Measurements from ENCODE around the gene INO80B. TPM values are rescaled to one million over a fixed set of nuclear protein-coding genes. Genes with fewer than 3 reads are reported as not detected.

INO80B gene
- total and polyA plus RNA-seq, 8 donors, result 4.7 to 52.2 (median 32.2) TPM; not detected in 1

DNA sequence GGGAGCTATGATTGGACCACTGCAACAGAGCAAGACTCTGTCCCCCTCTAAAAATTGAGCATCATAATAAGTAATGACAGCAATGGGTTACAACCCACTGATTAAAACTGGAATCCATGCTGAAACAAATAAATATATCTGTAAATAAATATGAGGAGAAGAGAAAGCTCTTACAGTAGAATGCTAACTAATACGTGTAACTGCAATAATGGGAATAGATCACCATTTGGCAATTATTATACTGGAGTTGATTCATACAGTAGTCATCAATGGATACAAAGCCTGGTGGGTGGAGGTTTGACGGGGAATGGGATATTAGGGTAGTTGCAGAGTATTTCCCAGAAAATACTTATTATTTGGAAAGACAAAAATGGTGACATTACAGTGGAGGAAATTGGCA is 6.1 kb upstream of the INO80B start:
- peaks cover 0 to 8% (median 0%) of the 10 kb centered on the region in 4 donors for H3K4me1 ChIP-seq
- DNase-seq, result no peak
- H3K27me3 ChIP-seq, result peaks cover 0 to 10% (median 0%) of the 10 kb centered on the region in 3 donors
- H3K9me3 ChIP-seq, result no peaks in the 10 kb centered on the region
- H3K27ac ChIP-seq, result no peak overlapping the region
- no peaks in the 10 kb centered on the region for H3K36me3 ChIP-seq
- H3K4me3 ChIP-seq, result no peak overlapping the region
- no peak for TF ChIP-seq POLR2AphosphoS5 (IDR thresholded peaks at IDR 0.05)
- TF ChIP-seq POLR2A (IDR thresholded peaks at IDR 0.05), result no peak
- no peak for TF ChIP-seq EP300 (IDR thresholded peaks at IDR 0.05)
- TF ChIP-seq, protein P1, sequence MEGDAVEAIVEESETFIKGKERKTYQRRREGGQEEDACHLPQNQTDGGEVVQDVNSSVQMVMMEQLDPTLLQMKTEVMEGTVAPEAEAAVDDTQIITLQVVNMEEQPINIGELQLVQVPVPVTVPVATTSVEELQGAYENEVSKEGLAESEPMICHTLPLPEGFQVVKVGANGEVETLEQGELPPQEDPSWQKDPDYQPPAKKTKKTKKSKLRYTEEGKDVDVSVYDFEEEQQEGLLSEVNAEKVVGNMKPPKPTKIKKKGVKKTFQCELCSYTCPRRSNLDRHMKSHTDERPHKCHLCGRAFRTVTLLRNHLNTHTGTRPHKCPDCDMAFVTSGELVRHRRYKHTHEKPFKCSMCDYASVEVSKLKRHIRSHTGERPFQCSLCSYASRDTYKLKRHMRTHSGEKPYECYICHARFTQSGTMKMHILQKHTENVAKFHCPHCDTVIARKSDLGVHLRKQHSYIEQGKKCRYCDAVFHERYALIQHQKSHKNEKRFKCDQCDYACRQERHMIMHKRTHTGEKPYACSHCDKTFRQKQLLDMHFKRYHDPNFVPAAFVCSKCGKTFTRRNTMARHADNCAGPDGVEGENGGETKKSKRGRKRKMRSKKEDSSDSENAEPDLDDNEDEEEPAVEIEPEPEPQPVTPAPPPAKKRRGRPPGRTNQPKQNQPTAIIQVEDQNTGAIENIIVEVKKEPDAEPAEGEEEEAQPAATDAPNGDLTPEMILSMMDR (IDR thresholded peaks at IDR 0.05), result no peak
- intact Hi-C loops (cut with DNase I; ENCODE audit: low total_unique reads), result no loop called here
- 59 to 83% (median 77%) methylated on average over 2 of the region's 2 CpGs for WGBS, 5 donors

DNA sequence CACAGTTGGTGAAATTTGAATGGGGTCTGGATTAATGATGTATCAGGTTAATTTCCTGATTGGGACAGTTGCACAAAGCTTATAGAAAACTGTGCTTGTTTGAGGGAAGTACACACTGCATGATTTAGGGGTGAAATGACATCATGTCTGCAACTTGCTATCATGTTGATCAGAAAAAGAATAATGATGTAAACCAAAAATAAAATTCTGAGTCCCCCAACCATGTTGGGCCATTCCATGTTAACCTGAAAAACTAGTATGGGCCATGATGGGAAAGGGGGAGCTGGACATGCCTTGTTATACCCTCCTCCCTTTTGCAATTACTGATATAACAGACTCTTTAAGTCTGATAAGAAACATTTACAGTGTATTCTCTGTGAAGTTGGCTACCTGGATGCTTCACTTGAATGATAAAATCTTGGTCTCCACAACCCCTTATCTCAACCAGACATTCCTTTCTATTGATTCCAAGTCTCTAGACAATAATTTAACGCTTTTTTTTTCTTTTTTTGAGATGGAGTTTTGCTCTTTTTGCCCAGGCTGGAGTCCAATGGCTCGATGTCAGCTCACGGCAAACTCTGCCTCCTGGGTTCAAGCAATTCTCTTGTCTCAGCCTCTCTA is 4.2 kb upstream of the INO80B start:
- intact Hi-C loops (cut with DNase I; ENCODE audit: low total_unique reads), result no loop called here
- Histone ChIP-seq H3K9me3 (no peaks in the 10 kb centered on the region), H3K4me3 (no peak overlapping the region), H3K27ac (no peak overlapping the region), H3K27me3 (peaks cover 0 to 7% (median 0%) of the 10 kb centered on the region in 3 donors), H3K4me1 (peaks cover 6 to 12% (median 10%) of the 10 kb centered on the region in 4 donors), H3K36me3 (no peaks in the 10 kb centered on the region)
- DNase-seq, result no peak
- TF ChIP-seq EP300 (IDR thresholded peaks at IDR 0.05), result no peak
- no peak for TF ChIP-seq POLR2AphosphoS5 (IDR thresholded peaks at IDR 0.05)
- TF ChIP-seq, protein P1 (IDR thresholded peaks at IDR 0.05), result no peak
- TF ChIP-seq POLR2A (IDR thresholded peaks at IDR 0.05), result no peak
- 77 to 91% (median 84%) methylated on average over 3 of the region's 3 CpGs for WGBS, 5 donors

DNA sequence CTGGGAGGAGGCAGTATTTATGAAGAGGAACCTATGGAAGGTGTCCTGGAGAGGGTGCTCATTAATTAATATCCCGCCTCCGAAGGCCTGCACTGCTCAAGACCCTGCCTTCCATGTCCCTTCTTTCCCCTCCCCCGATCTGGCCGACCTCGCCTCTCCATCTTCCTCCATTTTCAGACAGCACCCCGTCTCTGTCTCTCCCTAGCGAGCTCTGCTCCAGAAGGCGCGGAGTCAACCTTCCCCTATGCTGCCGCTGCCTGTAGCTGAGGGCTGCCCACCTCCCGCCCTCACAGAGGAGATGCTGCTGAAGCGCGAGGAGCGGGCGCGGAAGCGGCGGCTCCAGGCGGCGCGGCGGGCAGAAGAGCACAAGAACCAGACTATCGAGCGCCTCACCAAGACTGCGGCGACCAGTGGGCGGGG is 2.3 kb downstream of the INO80B start:
- Histone ChIP-seq H3K9me3 (no peaks in the 10 kb centered on the region), H3K27ac (peak overlapping the region; percentile 93 to 99 (median 97)), H3K4me1 (peaks cover 37 to 49% (median 41%) of the 10 kb centered on the region in 4 donors), H3K4me3 (peak overlapping the region; percentile 67 to 81 (median 72)), H3K27me3 (no peaks in the 10 kb centered on the region), H3K36me3 (peaks cover 5 to 16% (median 14%) of the 10 kb centered on the region in 4 donors)
- intact Hi-C loops (cut with DNase I; ENCODE audit: low total_unique reads), result no loop called here
- TF ChIP-seq, protein P1 (IDR thresholded peaks at IDR 0.05), result no peak
- TF ChIP-seq POLR2AphosphoS5 (IDR thresholded peaks at IDR 0.05), result no peak
- no peak for TF ChIP-seq EP300 (IDR thresholded peaks at IDR 0.05)
- TF ChIP-seq POLR2A (IDR thresholded peaks at IDR 0.05), result no peak
- WGBS, 5 donors, result 0 to 3% (median 1%) methylated on average over 11 to 27 of the region's 27 CpGs
- no peak for DNase-seq

DNA sequence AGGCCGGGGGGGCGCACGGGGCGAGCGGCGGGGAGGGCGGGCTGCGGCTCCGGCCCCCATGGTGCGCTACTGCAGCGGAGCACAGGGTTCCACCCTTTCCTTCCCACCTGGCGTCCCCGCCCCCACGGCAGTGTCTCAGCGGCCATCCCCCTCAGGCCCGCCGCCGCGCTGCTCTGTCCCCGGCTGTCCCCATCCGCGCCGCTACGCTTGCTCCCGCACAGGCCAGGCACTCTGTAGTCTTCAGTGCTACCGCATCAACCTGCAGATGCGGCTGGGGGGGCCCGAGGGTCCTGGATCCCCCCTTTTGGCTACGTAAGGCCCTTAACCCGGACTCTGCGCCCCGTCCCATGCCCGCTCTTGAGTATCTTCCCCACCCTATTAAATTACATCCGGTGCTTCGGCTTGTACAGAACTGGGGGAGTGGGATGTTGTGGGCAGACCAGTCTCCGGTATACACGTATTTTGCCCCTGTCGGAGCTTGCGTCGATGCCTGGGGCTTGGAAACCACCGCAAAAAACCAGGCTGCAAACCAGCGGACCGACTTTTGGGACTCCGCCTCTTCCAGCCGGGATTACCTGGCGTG is 2.8 kb downstream of the INO80B start:
- Histone ChIP-seq H3K36me3 (peaks cover 5 to 21% (median 19%) of the 10 kb centered on the region in 4 donors), H3K9me3 (no peaks in the 10 kb centered on the region), H3K27me3 (no peaks in the 10 kb centered on the region), H3K4me1 (peaks cover 37 to 50% (median 41%) of the 10 kb centered on the region in 4 donors), H3K4me3 (peak overlapping the region; percentile 67 to 81 (median 72)), H3K27ac (peak overlapping the region; percentile 93 to 99 (median 97))
- intact Hi-C loops (cut with DNase I; ENCODE audit: low total_unique reads), result no loop called here
- peak in 2 of 4 donors; percentile 66 to 71 for TF ChIP-seq POLR2A (IDR thresholded peaks at IDR 0.05)
- no peak for TF ChIP-seq EP300 (IDR thresholded peaks at IDR 0.05)
- TF ChIP-seq, protein P1 (IDR thresholded peaks at IDR 0.05), result no peak
- TF ChIP-seq POLR2AphosphoS5 (IDR thresholded peaks at IDR 0.05), result peak in 2 of 3 donors; percentile 66 to 85
- WGBS, 5 donors, result 0 to 1% (median 1%) methylated on average over 14 to 46 of the region's 46 CpGs
- DNase-seq, result peak; percentile 74 to 92
